MM.1S (cell line): ENCODE data around the gene ARFGAP1.
A peak's percentile ranks its signal among the peaks of the same experiment; 100 is the strongest.

Experiments
- DNase-seq: peaks from one replicate; pipeline ENCODE4 v3.0.0-alpha.2; 2015
- H2AFZ ChIP-seq: fragments of 300-600 bp; sonication (generic); 2 replicates; pipeline ENCODE4 v1.6.0; 2016; ENCODE audit warnings: antibody characterized with exemption, low read length
- H3F3A ChIP-seq: fragments of 300-600 bp; sonication (generic); 2 replicates; pipeline ENCODE4 v1.6.1; 2016; ENCODE audit warnings: mild to moderate bottlenecking, antibody characterized with exemption, low read length, moderate library complexity, mixed read lengths; ENCODE audit not compliant: insufficient read depth
- H3K27ac ChIP-seq: fragments of 300-600 bp; sonication (generic); 2 replicates; pipeline ENCODE4 v1.5.1; 2016; ENCODE audit warnings: mild to moderate bottlenecking, low read length
- H3K27me3 ChIP-seq: fragments of 300-600 bp; sonication (generic); replicated peaks from 2 replicates; pipeline ENCODE4 v1.6.0; 2016; ENCODE audit warnings: low read length; ENCODE audit not compliant: insufficient read depth
- H3K36me3 ChIP-seq: fragments of 300-600 bp; sonication (generic); replicated peaks from 2 replicates; pipeline ENCODE4 v1.6.1; 2016; ENCODE audit warnings: mild to moderate bottlenecking, low read length, mixed read lengths; ENCODE audit not compliant: insufficient read depth
- H3K4me1 ChIP-seq: fragments of 300-600 bp; sonication (generic); 2 replicates; pipeline ENCODE4 v1.6.1; 2016; ENCODE audit warnings: low read length, mixed read lengths
- H3K4me2 ChIP-seq: fragments of 300-600 bp; sonication (generic); 2 replicates; pipeline ENCODE4 v1.6.0; 2016; ENCODE audit warnings: low read depth, low read length
- H3K4me3 ChIP-seq: fragments of 300-600 bp; sonication (generic); 2 replicates; pipeline ENCODE4 v1.5.1; 2016; ENCODE audit warnings: low read length, mixed read lengths
- H3K79me2 ChIP-seq: fragments of 300-600 bp; sonication (generic); 2 replicates; pipeline ENCODE4 v1.6.1; 2016; ENCODE audit warnings: mixed run types, low read length, mixed read lengths
- H3K9ac ChIP-seq: fragments of 300-600 bp; sonication (generic); 2 replicates; pipeline ENCODE4 v1.6.1; 2016; ENCODE audit warnings: low read length, mixed read lengths
- H3K9me2 ChIP-seq: fragments of 300-600 bp; sonication (generic); replicated peaks from 2 replicates; pipeline ENCODE4 v1.6.1; 2016; ENCODE audit warnings: mild to moderate bottlenecking, low read length, mixed read lengths; ENCODE audit not compliant: insufficient read depth
- H3K9me3 ChIP-seq: fragments of 300-600 bp; sonication (generic); replicated peaks from 2 replicates; pipeline ENCODE4 v1.6.1; 2016; ENCODE audit warnings: mild to moderate bottlenecking, low read length, mixed read lengths; ENCODE audit not compliant: insufficient read depth
- H4K20me1 ChIP-seq: fragments of 300-600 bp; sonication (generic); 2 replicates; pipeline ENCODE4 v1.6.1; 2016; ENCODE audit warnings: mild to moderate bottlenecking, low read length, moderate library complexity, mixed read lengths; ENCODE audit not compliant: insufficient read depth
- CTCF ChIP-seq: fragments of 300-600 bp; sonication (generic); IDR thresholded peaks from 2 replicates; pipeline ENCODE4 v1.5.1; 2016; ENCODE audit warnings: antibody characterized with exemption, low read length, mixed read lengths
- EZH2 ChIP-seq: fragments of 300-600 bp; sonication (generic); optimal IDR thresholded peaks from 2 replicates; pipeline ENCODE3; 2017; ENCODE audit warnings: low read depth, mild to moderate bottlenecking, antibody characterized with exemption, low read length, mixed read lengths
- EZH2phosphoT487 ChIP-seq: fragments of 300-600 bp; sonication (generic); IDR thresholded peaks from 2 replicates; pipeline ENCODE4 v1.6.1; 2018; ENCODE audit warnings: antibody characterized with exemption, low read length

The ARFGAP1 gene

GRCh38 chr20:63309261-63310071 lies 36.9 kb downstream of the ARFGAP1 start:
- H3K27me3 ChIP-seq, result peaks cover 73% of the 10 kb centered on the region
- DNase-seq, result no peak
- no peak overlapping the region for H3K27ac ChIP-seq
- no peaks in the 10 kb centered on the region for H3F3A ChIP-seq
- no peaks in the 10 kb centered on the region for H3K9me3 ChIP-seq
- no peak overlapping the region for H2AFZ ChIP-seq
- H3K9ac ChIP-seq, result no peak overlapping the region
- no peaks in the 10 kb centered on the region for H4K20me1 ChIP-seq
- H3K4me1 ChIP-seq, result no peaks in the 10 kb centered on the region
- no peaks in the 10 kb centered on the region for H3K36me3 ChIP-seq
- no peaks in the 10 kb centered on the region for H3K9me2 ChIP-seq
- H3K79me2 ChIP-seq, result no peaks in the 10 kb centered on the region
- peak; percentile 50 for TF ChIP-seq CTCF
- no peak for TF ChIP-seq EZH2
- no peak overlapping the region for H3K4me2 ChIP-seq
- no peak overlapping the region for H3K4me3 ChIP-seq

- no peak for TF ChIP-seq EZH2
- no peak for TF ChIP-seq CTCF
- no peak for TF ChIP-seq EZH2phosphoT487
- Histone ChIP-seq H2AFZ (no peak overlapping the region), H3K9me3 (no peaks in the 10 kb centered on the region), H3K9me2 (no peaks in the 10 kb centered on the region), H3K27me3 (peaks cover 81% of the 10 kb centered on the region), H3K27ac (no peak overlapping the region), H3K9ac (no peak overlapping the region), H3F3A (no peaks in the 10 kb centered on the region), H4K20me1 (no peaks in the 10 kb centered on the region), H3K4me3 (no peak overlapping the region), H3K4me2 (no peak overlapping the region), H3K4me1 (no peaks in the 10 kb centered on the region), H3K36me3 (no peaks in the 10 kb centered on the region), H3K79me2 (no peaks in the 10 kb centered on the region)
- no peak for DNase-seq
Observed at GRCh38 chr20:63310265-63310991, 37.8 kb downstream of the ARFGAP1 start.

- TF ChIP-seq EZH2phosphoT487 (no peak), EZH2 (no peak), CTCF (no peak)
- no peaks in the 10 kb centered on the region for H3F3A ChIP-seq
- H3K9me3 ChIP-seq, result no peaks in the 10 kb centered on the region
- H3K4me2 ChIP-seq, result no peak overlapping the region
- H2AFZ ChIP-seq, result no peak overlapping the region
- no peaks in the 10 kb centered on the region for H3K36me3 ChIP-seq
- no peaks in the 10 kb centered on the region for H3K4me1 ChIP-seq
- H3K9me2 ChIP-seq, result no peaks in the 10 kb centered on the region
- no peak overlapping the region for H3K4me3 ChIP-seq
- no peaks in the 10 kb centered on the region for H4K20me1 ChIP-seq
- DNase-seq, result no peak
- H3K79me2 ChIP-seq, result no peaks in the 10 kb centered on the region
- H3K27ac ChIP-seq, result no peak overlapping the region
- no peak overlapping the region for H3K9ac ChIP-seq
- peaks cover 90% of the 10 kb centered on the region for H3K27me3 ChIP-seq
Observed at GRCh38 chr20:63311186-63311832, 38.7 kb downstream of the ARFGAP1 start.
